OCI-LY3 (cell line): ENCODE measurements around the gene PYY.

Experiments used
- H2AFZ ChIP-seq: fragments of 200-600, 300-600 bp; shearing (Covaris generic); 2 replicates; pipeline ENCODE4 v1.6.0; 2014; ENCODE audit warnings: antibody characterized with exemption, low read depth, low read length
- H3K27ac ChIP-seq: fragments of 200-600, 300-600 bp; sonication (generic); 2 replicates; pipeline ENCODE4 v1.5.1; 2014; ENCODE audit warnings: mild to moderate bottlenecking, low read length, moderate library complexity, mixed read lengths
- H3K27me3 ChIP-seq: fragments of 200-600, 300-600 bp; sonication (generic); 2 replicates; pipeline ENCODE4 v1.6.1; 2014; ENCODE audit warnings: low read depth, low read length, mixed read lengths
- H3K36me3 ChIP-seq: fragments of 200-600, 300-600 bp; sonication (generic); replicated peaks from 2 replicates; pipeline ENCODE3; 2014; ENCODE audit warnings: low read depth, low read length, mixed read lengths
- H3K4me1 ChIP-seq: fragments of 300-600, 200-600 bp; sonication (generic); 2 replicates; pipeline ENCODE4 v1.6.1; 2014; ENCODE audit warnings: low read length, mixed read lengths
- H3K4me2 ChIP-seq: fragments of 200-600, 300-600 bp; sonication (generic); 2 replicates; pipeline ENCODE4 v1.6.1; 2014; ENCODE audit warnings: low read length, mixed read lengths
- H3K4me3 ChIP-seq: fragments of 300-600, 200-600 bp; sonication (generic); 2 replicates; pipeline ENCODE4 v1.5.1; 2014; ENCODE audit warnings: antibody characterized with exemption, mild to moderate bottlenecking, low read length, moderate library complexity
- H3K79me2 ChIP-seq: fragments of 300-600, 200-600 bp; shearing (Covaris generic); 2 replicates; pipeline ENCODE4 v1.6.1; 2014; ENCODE audit warnings: mild to moderate bottlenecking, low read length, mixed read lengths
- H3K9ac ChIP-seq: fragments of 300-600, 200-600 bp; shearing (Covaris generic); 2 replicates; pipeline ENCODE4 v1.6.0; 2014; ENCODE audit warnings: mild to moderate bottlenecking, low read length, moderate library complexity
- H3K9me3 ChIP-seq: fragments of 200-600, 300-600 bp; shearing (Covaris generic); 2 replicates; pipeline ENCODE4 v1.6.1; 2014; ENCODE audit warnings: low read length, mixed read lengths; ENCODE audit not compliant: insufficient read depth
- H4K20me1 ChIP-seq: fragments of 200-600, 300-600 bp; sonication (generic); 2 replicates; pipeline ENCODE4 v1.6.1; 2016; ENCODE audit warnings: low read length, mixed read lengths; ENCODE audit not compliant: insufficient read depth
- EZH2phosphoT487 ChIP-seq: fragments of 200-600 bp; shearing (Covaris generic); IDR thresholded peaks from 2 replicates; pipeline ENCODE4 v1.6.1; 2018; ENCODE audit warnings: antibody characterized with exemption, mixed run types, low read depth
- TF ChIP-seq, protein P1 (sequence below): fragments of 200-600, 300-600 bp; sonication (generic); IDR thresholded peaks from 2 replicates; pipeline ENCODE4 v1.5.1; 2014; ENCODE audit warnings: antibody characterized with exemption, low read length, low read depth

The PYY gene

DNA sequence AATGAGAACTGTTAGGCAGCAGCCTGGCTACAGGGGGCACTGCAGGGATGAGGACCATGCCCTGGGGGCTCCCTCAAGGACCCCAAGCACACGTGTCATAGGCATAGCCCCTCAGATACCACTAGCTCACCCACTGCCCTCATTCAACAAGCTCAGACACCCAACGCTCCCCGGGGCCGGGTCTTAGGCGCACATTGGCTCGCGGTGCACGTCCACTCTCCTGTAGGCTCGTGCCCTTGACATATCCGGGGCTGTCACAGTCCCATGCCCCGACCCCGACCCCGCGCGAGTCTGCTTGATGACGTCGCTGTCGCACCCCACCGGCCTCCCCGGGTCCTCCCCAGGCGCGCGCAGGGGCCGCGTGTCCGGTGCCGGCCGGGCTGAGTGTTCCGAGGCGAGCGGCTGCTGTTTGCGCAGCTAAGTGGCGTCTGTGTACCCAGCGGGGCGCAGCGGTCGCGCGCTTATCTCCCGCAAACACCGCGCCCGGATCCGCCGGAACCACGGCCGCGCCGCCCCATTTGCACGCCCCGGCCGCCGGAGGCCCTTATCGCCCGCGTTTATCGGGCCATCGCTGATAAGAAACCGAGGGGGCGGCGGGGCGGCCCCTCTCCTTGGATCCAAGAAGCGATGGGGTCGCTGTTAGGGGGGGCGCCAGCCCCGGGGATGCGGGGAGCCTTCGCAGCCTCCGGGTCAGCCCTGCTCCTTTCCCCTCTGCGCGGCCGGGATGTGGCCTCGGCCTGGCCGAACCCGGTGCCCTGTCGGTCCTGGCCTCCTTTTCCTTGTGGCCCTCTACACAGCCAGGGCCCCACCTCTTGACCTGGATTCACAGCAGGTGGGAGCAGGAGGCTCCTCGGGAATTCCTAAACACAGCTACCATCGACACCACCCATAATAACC lies 30.0 kb upstream of the PYY start:
- no peak overlapping the region for H3K4me3 ChIP-seq
- no peaks in the 10 kb centered on the region for H3K36me3 ChIP-seq
- no peaks in the 10 kb centered on the region for H3K79me2 ChIP-seq
- H3K4me1 ChIP-seq = no peaks in the 10 kb centered on the region
- H4K20me1 ChIP-seq = no peaks in the 10 kb centered on the region
- no peak overlapping the region for H3K27ac ChIP-seq
- no peak overlapping the region for H2AFZ ChIP-seq
- TF ChIP-seq, protein P1, sequence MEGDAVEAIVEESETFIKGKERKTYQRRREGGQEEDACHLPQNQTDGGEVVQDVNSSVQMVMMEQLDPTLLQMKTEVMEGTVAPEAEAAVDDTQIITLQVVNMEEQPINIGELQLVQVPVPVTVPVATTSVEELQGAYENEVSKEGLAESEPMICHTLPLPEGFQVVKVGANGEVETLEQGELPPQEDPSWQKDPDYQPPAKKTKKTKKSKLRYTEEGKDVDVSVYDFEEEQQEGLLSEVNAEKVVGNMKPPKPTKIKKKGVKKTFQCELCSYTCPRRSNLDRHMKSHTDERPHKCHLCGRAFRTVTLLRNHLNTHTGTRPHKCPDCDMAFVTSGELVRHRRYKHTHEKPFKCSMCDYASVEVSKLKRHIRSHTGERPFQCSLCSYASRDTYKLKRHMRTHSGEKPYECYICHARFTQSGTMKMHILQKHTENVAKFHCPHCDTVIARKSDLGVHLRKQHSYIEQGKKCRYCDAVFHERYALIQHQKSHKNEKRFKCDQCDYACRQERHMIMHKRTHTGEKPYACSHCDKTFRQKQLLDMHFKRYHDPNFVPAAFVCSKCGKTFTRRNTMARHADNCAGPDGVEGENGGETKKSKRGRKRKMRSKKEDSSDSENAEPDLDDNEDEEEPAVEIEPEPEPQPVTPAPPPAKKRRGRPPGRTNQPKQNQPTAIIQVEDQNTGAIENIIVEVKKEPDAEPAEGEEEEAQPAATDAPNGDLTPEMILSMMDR = no peak; the same call in 1 of the 2 replicates
- no peak for TF ChIP-seq EZH2phosphoT487
- H3K27me3 ChIP-seq = 0 out of 2 replicates have a peak, but pooled peaks cover 3% of the 10 kb centered on the region
- H3K4me2 ChIP-seq = no peak overlapping the region
- no peak overlapping the region for H3K9ac ChIP-seq
- no peaks in the 10 kb centered on the region for H3K9me3 ChIP-seq

DNA sequence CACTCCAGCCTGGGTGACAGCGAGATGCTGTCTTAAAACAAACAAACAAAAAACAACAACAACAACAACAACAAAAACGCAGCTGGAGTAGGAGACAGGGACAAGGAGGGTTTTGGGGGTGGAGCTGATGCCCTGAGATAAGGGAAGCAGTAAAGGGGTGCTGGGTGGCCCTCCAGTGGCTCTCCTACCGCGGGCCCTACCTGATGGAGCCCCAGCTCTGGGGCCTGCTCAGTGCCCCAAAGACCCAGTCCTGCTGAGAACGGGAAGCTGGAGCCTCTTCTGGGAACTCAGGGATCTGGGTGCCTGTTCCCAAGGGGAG lies 29.4 kb upstream of the PYY start:
- H3K27ac ChIP-seq = no peak overlapping the region
- H3K9me3 ChIP-seq = no peaks in the 10 kb centered on the region
- H3K9ac ChIP-seq = no peak overlapping the region
- H3K4me3 ChIP-seq = no peak overlapping the region
- H2AFZ ChIP-seq = no peak overlapping the region
- H3K36me3 ChIP-seq = no peaks in the 10 kb centered on the region
- H3K27me3 ChIP-seq = 0 out of 2 replicates have a peak, but pooled peaks cover 3% of the 10 kb centered on the region
- no peak overlapping the region for H3K4me2 ChIP-seq
- no peaks in the 10 kb centered on the region for H3K4me1 ChIP-seq
- TF ChIP-seq, protein P1 = no peak
- no peak for TF ChIP-seq EZH2phosphoT487
- no peaks in the 10 kb centered on the region for H3K79me2 ChIP-seq
- no peaks in the 10 kb centered on the region for H4K20me1 ChIP-seq

DNA sequence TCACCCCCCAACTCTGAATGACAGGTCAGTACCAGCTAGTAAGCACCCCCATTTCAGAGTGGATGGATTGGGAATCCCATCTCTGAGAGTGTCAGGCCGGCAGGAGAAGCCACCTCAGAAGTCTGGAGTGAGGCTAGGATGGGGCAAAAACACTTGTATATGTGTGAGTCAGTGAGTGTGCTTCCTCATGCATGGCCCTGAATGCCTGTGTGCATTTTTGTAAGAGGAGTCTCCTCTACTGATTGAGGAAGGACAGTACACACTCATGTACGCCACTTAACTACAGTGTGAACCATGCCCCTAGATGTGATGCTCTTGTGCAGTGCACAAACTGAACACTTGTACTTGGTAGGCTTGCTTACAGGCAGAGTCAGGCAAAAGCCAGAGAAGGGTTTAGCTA lies 28.4 kb upstream of the PYY start:
- TF ChIP-seq, protein P1 = no peak
- TF ChIP-seq EZH2phosphoT487 = no peak

DNA sequence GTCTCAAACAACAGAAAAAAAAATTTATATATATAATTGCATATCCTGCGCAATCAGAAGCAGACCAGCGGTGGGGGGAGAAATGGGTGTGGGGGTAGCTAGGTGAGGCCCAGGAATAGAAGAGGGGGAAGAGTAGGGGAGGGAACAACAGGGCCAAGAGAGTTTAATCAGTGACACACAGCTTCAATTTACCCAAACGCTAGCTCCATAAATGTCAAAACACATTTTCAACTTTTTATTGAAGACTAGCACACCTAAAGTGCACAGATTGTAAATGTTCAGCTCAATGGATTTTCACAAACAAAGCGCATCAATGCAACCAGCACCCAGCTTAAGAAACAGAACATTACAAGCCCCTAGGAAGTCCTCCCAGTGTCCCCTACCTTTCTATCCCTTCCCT lies 25.9 kb upstream of the PYY start:
- H3K4me1 ChIP-seq = no peaks in the 10 kb centered on the region

More for the DNA sequence above, 28.4 kb upstream of the PYY start:
- Histone ChIP-seq H3K79me2 (no peaks in the 10 kb centered on the region), H3K27me3 (0 out of 2 replicates have a peak, but pooled peaks cover 3% of the 10 kb centered on the region), H2AFZ (no peak overlapping the region), H3K9ac (no peak overlapping the region), H4K20me1 (no peaks in the 10 kb centered on the region), H3K27ac (no peak overlapping the region), H3K4me1 (no peaks in the 10 kb centered on the region), H3K36me3 (no peaks in the 10 kb centered on the region), H3K9me3 (no peaks in the 10 kb centered on the region), H3K4me3 (no peak overlapping the region), H3K4me2 (no peak overlapping the region)

More for the DNA sequence above, 25.9 kb upstream of the PYY start:
- Histone ChIP-seq H3K36me3 (no peaks in the 10 kb centered on the region), H3K27ac (no peak overlapping the region), H3K79me2 (no peaks in the 10 kb centered on the region), H3K4me2 (no peak overlapping the region), H3K9ac (no peak overlapping the region), H3K4me3 (no peak overlapping the region), H2AFZ (no peak overlapping the region), H4K20me1 (no peaks in the 10 kb centered on the region), H3K27me3 (no peaks in the 10 kb centered on the region), H3K9me3 (no peaks in the 10 kb centered on the region)
- TF ChIP-seq, protein P1 = no peak
- no peak for TF ChIP-seq EZH2phosphoT487
